Measurements from ENCODE around the gene DTNBP1.
"Not testable (repeated sequence)": the region's sequence is repeated elsewhere in the genome, so short reads cannot be mapped to it uniquely, and the experiment has no call there.

The DTNBP1 gene

GRCh38 chr6:15666896-15667295, 4.1 kb upstream of the DTNBP1 start:
- DNase-seq: not testable (repeated sequence)

GRCh38 chr6:15665237-15665636, 2.4 kb upstream of the DTNBP1 start:
- no peak for DNase-seq

GRCh38 chr6:15663130-15663871, 473 bp upstream of the DTNBP1 start:
- DNase-seq: no peak

- peak; percentile 73 to 86 for DNase-seq
Measured at GRCh38 chr6:15661853-15662325, 939 bp downstream of the DTNBP1 start.

- DNase-seq: no peak
Measured at GRCh38 chr6:15659181-15659580, 3.6 kb downstream of the DTNBP1 start.

- no peak for DNase-seq
Measured at GRCh38 chr6:15658181-15658744, 4.6 kb downstream of the DTNBP1 start.

GRCh38 chr6:15657290-15657689, 5.5 kb downstream of the DTNBP1 start:
- no peak for DNase-seq

GRCh38 chr6:15656145-15656544, 6.7 kb downstream of the DTNBP1 start:
- DNase-seq: no peak

GRCh38 chr6:15654250-15654649, 8.6 kb downstream of the DTNBP1 start:
- no peak for DNase-seq

- DNase-seq: no peak
Measured at GRCh38 chr6:15653581-15653980, 9.2 kb downstream of the DTNBP1 start.

GRCh38 chr6:15650004-15650559, 12.7 kb downstream of the DTNBP1 start:
- DNase-seq: not testable (repeated sequence)

- DNase-seq: no peak
Measured at GRCh38 chr6:15644904-15645303, 17.9 kb downstream of the DTNBP1 start.

- no peak for DNase-seq
Measured at GRCh38 chr6:15643542-15643941, 19.3 kb downstream of the DTNBP1 start.

GRCh38 chr6:15642276-15642675, 20.6 kb downstream of the DTNBP1 start:
- peak in 1 of 2 experiments; percentile 11 for DNase-seq

- no peak for DNase-seq
Measured at GRCh38 chr6:15638373-15638772, 24.5 kb downstream of the DTNBP1 start.

GRCh38 chr6:15631432-15631831, 31.4 kb downstream of the DTNBP1 start:
- no peak for DNase-seq

GRCh38 chr6:15630202-15630601, 32.6 kb downstream of the DTNBP1 start:
- DNase-seq: no peak

GRCh38 chr6:15629487-15629886, 33.3 kb downstream of the DTNBP1 start:
- DNase-seq: no peak

GRCh38 chr6:15628499-15629131, 34.2 kb downstream of the DTNBP1 start:
- no peak for DNase-seq

GRCh38 chr6:15627821-15628220, 35.0 kb downstream of the DTNBP1 start:
- no peak for DNase-seq

GRCh38 chr6:15626878-15627674, 35.8 kb downstream of the DTNBP1 start:
- DNase-seq: no peak

- no peak for DNase-seq
Measured at GRCh38 chr6:15626160-15626559, 36.7 kb downstream of the DTNBP1 start.

All from NCI-H526 (cell line).